D721Med (cell line): Measurements from ENCODE around the gene TDO2.
"Not testable (repeated sequence)": the region's sequence is repeated elsewhere in the genome, so short reads cannot be mapped to it uniquely, and the experiment has no call there.

ENCODE experiments used
- DNase-seq: peaks from one replicate; pipeline ENCODE4 v3.0.0; 2011; ENCODE audit warnings: low spot score; ENCODE audit not compliant: insufficient read length
- FAIRE-seq: peaks from 2 replicates; lab custom pipeline; 2011; peaks lifted over from hg19 to GRCh38; lab: Jason Lieb, UNC
- TF ChIP-seq, protein P1 (sequence below): IDR thresholded peaks from 2 replicates; pipeline ENCODE4 v1.5.1; 2012; ENCODE audit warnings: mild to moderate bottlenecking, control low read depth; ENCODE audit not compliant: insufficient read depth; ENCODE audit errors: missing control alignments

The TDO2 gene

DNA sequence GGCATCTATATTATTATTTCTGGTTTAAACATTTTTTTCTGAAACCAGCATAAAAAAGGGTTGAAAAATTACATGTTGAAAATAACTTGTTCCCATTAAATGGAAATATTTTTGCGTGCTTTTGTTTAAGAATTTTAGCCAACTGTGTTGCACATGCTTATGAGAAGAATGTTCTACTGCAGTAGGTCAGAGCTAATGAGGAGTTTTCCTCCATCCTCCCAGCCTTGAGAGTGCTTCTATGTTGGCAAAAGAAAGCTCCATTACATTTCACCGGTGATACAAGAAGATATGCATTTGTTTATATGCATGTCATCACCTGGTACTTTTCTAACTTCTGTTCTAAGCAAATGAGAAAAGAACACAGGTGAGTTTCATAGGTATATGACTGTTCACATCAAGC, 13.6 kb upstream of the TDO2 start:
- FAIRE-seq: no peak
- no peak for DNase-seq
- TF ChIP-seq, protein P1, sequence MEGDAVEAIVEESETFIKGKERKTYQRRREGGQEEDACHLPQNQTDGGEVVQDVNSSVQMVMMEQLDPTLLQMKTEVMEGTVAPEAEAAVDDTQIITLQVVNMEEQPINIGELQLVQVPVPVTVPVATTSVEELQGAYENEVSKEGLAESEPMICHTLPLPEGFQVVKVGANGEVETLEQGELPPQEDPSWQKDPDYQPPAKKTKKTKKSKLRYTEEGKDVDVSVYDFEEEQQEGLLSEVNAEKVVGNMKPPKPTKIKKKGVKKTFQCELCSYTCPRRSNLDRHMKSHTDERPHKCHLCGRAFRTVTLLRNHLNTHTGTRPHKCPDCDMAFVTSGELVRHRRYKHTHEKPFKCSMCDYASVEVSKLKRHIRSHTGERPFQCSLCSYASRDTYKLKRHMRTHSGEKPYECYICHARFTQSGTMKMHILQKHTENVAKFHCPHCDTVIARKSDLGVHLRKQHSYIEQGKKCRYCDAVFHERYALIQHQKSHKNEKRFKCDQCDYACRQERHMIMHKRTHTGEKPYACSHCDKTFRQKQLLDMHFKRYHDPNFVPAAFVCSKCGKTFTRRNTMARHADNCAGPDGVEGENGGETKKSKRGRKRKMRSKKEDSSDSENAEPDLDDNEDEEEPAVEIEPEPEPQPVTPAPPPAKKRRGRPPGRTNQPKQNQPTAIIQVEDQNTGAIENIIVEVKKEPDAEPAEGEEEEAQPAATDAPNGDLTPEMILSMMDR: no peak

GRCh38 chr4:155891058-155891457, 12.4 kb upstream of the TDO2 start:
- TF ChIP-seq, protein P1: no peak
- DNase-seq: no peak
- no peak for FAIRE-seq

DNA sequence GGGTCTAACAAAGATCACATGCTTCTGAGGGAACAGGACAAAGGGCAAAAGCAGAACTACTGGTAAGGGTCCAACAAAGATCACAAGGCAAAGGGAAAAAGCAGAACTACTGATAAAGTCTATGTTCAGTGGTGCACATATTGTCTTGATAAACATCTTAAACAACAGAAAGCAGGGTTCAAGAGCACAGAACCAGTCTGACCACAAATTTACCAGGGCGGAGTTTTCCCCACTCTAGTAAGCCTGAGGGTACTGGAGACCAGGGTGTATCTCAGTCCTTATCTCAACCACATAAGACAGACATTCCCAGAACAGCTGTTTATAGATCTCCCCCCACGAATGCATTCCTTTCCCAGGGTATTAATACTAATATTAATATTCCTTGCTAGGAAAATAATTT, 5.1 kb upstream of the TDO2 start:
- FAIRE-seq, DNase-seq: not testable (repeated sequence)

DNA sequence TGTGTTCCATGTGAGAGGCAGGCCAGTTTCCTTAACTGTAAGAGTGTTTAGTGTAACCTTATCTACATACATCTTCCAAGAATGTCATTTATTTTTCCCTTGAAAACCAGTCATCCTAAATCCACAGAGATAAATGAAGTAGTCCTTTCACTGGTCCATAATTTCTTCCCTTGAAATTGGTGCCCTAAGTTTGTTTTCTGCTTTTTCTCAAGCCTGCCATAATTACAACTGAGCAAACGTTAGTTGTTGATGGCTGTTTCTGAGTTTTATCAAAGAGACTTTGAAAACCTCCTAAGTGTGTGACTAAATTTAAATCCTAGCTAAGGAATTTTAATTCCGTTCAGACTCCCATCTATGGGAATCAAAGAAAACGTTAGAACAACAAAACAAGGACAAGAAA, 3.6 kb upstream of the TDO2 start:
- TF ChIP-seq, protein P1: no peak
- DNase-seq (no peak), FAIRE-seq (no peak)

DNA sequence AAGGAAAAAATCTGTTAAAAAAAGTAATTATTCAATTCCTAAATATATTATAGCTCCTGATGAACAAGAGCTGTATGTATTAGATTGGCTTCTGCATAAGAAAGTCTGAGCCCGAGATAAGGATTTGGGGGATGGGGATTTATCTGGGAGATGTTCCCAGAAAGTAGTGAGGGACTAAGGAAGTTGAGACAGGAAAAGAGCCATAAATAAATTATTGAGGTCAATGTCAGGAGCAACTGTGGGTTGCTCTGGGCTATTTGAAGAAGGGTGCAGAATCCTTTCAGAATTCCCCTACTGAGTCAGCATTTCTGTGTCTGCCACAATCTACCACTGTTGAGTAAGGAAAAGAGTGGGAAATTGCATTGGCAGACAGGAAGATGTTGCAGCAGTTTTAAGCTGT, 3.1 kb upstream of the TDO2 start:
- DNase-seq: no peak
- TF ChIP-seq, protein P1: no peak
- FAIRE-seq: no peak

- no peak for FAIRE-seq
- TF ChIP-seq, protein P1: no peak
Measured at GRCh38 chr4:155901013-155901412, 2.5 kb upstream of the TDO2 start.

DNA sequence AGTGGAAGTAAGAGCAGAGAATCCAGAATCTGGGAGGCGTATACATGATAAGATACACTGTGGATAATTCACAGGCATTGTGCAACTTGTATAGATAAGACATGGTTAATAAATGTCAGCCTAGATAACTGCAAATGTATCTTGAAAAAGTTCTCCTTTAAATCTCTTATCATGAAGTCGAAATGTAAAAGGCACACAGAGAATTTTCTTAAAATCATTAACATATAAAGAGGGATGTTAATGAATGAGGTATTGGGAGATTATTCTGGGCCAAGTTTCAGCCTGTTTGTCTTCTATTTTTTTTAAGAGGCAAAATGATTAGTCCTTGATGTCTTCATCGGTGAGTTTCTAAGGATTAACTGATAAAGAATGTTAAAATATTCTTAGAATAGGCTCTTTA, 835 bp downstream of the TDO2 start:
- DNase-seq (no peak), FAIRE-seq (no peak)
- TF ChIP-seq, protein P1: no peak

More at GRCh38 chr4:155901013-155901412, 2.5 kb upstream of the TDO2 start:
- DNase-seq: no peak
